SK-N-SH treated with all-trans-retinoic acid at 6 μM for 48 hours (cell line): Measurements from ENCODE around the gene ALOX5.

Experiments used
- CSDC2 ChIP-seq: fragments of 250-450 bp; sonication (Bioruptor Pico); IDR thresholded peaks from 2 replicates; pipeline ENCODE4 v1.5.0; 2020; ENCODE audit warnings: mild to moderate bottlenecking, moderate library complexity
- ESRRG ChIP-seq: fragments of 250-450 bp; sonication (Bioruptor Pico); IDR thresholded peaks from 2 replicates; pipeline ENCODE4 v1.6.1; 2021; ENCODE audit warnings: mild to moderate bottlenecking
- ZNF8 ChIP-seq: fragments of 450-650 bp; formaldehyde crosslinking; IDR thresholded peaks from 2 replicates; pipeline ENCODE4 v1.5.0; 2020; ENCODE audit warnings: mild to moderate bottlenecking, moderate library complexity

DNA sequence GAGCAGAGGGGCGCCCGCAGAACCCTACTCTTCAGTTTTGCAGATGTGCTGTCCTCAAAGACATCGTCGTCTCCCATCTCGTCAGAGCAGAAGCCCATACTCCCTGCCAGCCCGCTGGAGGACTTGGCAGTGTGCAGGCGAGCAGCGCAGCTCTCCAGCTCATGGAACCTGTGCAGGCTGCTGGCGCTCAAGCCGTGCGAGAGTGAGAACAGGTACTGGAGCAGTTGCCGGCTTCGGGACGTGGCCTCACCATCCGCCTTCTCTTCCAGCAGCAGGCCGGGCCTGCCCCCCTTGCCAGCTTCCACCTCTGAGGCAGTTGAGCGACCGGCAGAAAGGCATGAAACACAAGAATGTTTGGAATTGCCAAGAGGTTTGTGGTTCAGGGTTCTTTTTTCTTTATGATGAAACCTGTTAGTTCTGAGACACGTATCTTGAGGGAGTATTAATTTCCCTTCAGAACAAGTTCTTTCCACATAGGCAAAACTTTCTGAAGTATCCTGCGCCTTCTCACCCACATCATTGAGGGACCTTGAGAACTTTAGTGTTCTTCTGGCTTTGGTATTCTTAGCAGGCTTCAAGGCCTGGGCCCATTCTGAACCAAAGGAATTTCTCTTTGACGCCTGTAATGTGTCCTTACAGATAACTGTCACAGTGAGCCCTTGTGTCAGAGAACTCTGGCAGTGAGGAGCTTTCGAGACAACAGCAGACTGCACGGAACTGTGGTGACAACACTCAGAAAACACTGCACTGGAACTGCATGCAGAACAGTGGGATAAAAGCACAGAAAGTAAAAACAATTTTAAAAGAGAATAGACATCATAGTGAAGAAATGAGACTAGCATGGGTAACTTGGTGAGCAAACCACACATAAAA, 89.5 kb downstream of the ALOX5 start:
- TF ChIP-seq ZNF8 (CRISPR knock-in tag) (no peak), CSDC2 (CRISPR knock-in tag) (no peak), ESRRG (CRISPR knock-in tag) (no peak)
